ENCODE results near the gene FBXO10.

DNA sequence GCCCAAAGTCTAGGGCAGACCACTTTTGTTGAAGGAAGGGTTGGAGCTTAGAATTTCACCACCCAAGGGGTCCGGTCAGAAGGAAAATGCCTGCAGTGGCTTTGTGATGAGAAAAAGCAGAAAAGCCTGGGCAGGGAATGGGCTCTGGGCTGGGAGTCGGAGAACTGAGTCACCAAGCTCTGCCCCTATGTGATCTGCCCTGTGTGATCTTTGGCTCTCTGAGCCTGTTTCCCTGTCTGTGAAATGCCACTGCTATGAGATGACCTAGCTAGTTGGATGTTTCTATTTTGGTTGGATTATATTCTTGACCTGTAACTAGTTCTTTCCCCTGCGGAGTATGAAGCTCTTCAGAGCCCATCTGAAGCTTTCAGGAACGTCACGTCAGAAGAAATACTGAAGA, 80.6 kb downstream of the FBXO10 start:
- TF ChIP-seq POLR2A (IDR thresholded peaks at IDR 0.05): no peak
- TF ChIP-seq, protein P1, sequence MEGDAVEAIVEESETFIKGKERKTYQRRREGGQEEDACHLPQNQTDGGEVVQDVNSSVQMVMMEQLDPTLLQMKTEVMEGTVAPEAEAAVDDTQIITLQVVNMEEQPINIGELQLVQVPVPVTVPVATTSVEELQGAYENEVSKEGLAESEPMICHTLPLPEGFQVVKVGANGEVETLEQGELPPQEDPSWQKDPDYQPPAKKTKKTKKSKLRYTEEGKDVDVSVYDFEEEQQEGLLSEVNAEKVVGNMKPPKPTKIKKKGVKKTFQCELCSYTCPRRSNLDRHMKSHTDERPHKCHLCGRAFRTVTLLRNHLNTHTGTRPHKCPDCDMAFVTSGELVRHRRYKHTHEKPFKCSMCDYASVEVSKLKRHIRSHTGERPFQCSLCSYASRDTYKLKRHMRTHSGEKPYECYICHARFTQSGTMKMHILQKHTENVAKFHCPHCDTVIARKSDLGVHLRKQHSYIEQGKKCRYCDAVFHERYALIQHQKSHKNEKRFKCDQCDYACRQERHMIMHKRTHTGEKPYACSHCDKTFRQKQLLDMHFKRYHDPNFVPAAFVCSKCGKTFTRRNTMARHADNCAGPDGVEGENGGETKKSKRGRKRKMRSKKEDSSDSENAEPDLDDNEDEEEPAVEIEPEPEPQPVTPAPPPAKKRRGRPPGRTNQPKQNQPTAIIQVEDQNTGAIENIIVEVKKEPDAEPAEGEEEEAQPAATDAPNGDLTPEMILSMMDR (IDR thresholded peaks at IDR 0.05): no peak
